ENCODE measurements around the gene CD81.

GRCh38 chr11:2393941-2394817, 17.1 kb downstream of the CD81 start:
- TF ChIP-seq CTCF (IDR thresholded peaks at IDR 0.05; ENCODE audit: low read depth, low read length) (no peak), MAX (IDR thresholded peaks at IDR 0.05; ENCODE audit: low read depth, low read length) (no peak), MYC (IDR thresholded peaks at IDR 0.05; ENCODE audit: low read depth, low read length) (no peak), POLR2A (IDR thresholded peaks at IDR 0.05; ENCODE audit: extremely low read depth, insufficient read length) (no peak)
